Head of caudate nucleus (tissue), 42 donors: ENCODE measurements around the gene GADD45GIP1.
"Not testable (repeated sequence)": the region's sequence is repeated elsewhere in the genome, so short reads cannot be mapped to it uniquely, and the experiment has no call there.

Experiments
- DNase-seq, 42 donors: peaks; one replicate each; pipeline versions ENCODE4 v3.0.0 to v3.0.0-alpha.2; 2020 to 2021; ENCODE audit warnings: mixed read lengths in 7 of 42
- intact Hi-C: fragments of 100-400 bp; cut with DNase I; formaldehyde crosslinking; loops from one replicate; pipeline ENCODE4 v1.15.0; 2022

Gene GADD45GIP1

GRCh38 chr19:12991296-12991695 is 34.3 kb upstream of the GADD45GIP1 start:
- no peak for DNase-seq
- intact Hi-C loops, result no loop called here

DNA sequence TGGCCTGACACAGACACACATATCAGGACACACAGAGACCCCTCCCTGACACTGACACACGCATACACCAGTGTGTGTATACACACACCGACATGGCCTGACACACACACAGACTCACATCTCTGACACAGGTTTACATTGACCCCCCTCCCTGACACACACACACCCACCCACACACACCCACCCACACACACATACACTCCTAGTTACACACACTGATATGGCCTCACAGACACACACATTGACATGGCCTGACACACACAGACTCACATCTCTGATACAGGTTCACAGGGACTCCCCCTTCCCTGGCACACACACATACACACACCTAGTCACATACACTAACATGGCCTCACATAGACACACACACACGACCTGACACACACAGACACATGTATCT is 33.8 kb upstream of the GADD45GIP1 start:
- intact Hi-C loops, result no loop called here
- DNase-seq, result no peak

DNA sequence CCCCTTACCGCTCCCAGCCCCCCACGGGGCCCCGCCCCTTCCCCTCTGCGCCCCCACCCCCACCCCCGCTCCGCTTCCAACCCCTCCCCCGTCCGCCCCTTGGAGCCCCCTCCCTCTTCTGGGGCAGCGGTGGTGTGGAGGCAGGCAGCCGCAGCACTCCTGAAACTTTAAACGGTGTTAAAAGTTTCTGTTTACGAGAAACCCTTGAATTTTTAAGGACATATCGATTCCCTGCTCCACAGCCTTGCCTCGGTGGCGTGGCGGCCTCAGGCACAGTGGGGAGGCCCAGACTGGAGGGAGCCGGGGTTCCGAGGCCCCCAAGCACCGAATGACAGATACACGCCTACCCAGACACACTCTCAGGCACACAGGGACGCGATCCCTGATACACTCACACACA is 33.4 kb upstream of the GADD45GIP1 start:
- intact Hi-C loops, result no loop called here

GRCh38 chr19:12987781-12988180 is 30.8 kb upstream of the GADD45GIP1 start:
- DNase-seq, result no peak
- intact Hi-C loops, result no loop called here

More for the DNA sequence above, 33.4 kb upstream of the GADD45GIP1 start:
- no peak for DNase-seq

DNA sequence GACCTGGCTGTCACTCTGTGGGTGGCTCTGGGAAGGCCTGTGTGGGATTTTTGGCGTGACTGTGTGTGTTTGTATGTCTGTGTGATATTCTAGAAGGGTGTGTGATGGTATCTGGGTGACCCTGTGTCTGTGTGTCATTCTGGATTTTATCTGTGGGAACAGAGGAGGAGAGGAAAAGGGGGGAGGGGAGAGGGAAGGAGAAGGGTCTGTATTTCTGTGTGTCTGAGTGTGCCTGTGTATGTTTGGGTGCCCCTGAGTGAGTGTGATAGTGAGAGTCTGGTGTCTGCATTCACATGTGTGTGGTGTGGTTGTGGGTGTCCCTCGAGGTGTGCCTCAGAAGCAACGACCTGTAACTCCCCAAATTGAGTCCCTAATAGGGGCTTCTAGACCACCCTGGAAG is 30.2 kb upstream of the GADD45GIP1 start:
- intact Hi-C loops, result no loop called here

GRCh38 chr19:12986726-12987125 is 29.7 kb upstream of the GADD45GIP1 start:
- intact Hi-C loops, result no loop called here
- no peak for DNase-seq

More for the DNA sequence above, 30.2 kb upstream of the GADD45GIP1 start:
- DNase-seq, result no peak

- intact Hi-C loops, result no loop called here
- peak; percentile 71 to 96 (median 90) for DNase-seq
Observed at GRCh38 chr19:12985049-12985776, 28.2 kb upstream of the GADD45GIP1 start.

DNA sequence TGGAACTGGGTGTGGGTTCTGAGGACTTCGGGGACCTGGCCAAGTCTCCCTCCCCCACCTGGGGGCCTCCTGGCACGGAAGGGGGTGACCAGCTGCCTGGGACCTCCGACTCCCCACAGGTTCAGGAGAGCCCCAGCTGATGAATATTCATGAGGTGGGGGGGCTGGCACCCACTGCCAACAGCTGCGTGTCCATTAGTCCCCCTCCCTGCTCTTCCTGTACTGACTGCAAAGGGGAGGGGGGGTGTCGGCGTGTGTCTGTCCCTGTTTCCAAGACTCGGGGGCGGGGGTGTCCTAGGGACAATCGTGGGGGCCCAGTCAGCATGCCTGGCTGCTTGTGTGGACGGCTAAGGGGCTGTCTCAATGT is 27.6 kb upstream of the GADD45GIP1 start:
- intact Hi-C loops, result loop anchor here (5.0 kb wide), 2 partner anchors 48 to 108 kb away; no protein-coding TSS in a partner anchor
- peak in 36 of 42 donors; percentile 31 to 84 (median 60) for DNase-seq

DNA sequence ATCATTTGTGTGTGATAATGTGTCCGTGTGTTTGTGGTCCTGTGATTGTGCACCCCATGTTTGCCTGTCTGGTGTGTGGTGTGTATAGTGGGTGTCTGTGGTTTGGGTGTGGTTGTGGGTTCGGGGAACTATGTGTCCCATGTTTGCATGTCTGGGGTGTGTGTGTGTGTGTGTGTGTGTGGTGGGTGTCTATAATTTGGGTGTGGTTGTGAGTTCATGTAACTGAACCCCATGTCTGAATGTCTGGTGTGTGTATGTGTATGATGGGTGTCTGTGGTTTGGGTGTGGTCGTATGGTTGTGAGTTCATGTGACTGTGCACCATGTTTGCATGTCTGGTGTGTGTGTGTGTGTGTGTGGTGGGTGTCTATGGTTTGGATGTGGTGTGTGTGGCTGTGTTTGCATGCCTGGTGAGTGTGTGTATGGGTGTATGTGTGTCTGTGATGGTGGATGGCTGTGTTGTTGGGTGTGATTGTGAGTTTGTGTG is 27.2 kb upstream of the GADD45GIP1 start:
- peak in 1 of 42 donors; percentile 21 for DNase-seq
- intact Hi-C loops, result loop anchor here (5.0 kb wide), 2 partner anchors 48 to 108 kb away; no protein-coding TSS in a partner anchor

- peak; percentile 59 to 94 (median 86) for DNase-seq
- intact Hi-C loops, result loop anchor here (5.0 kb wide), 2 partner anchors 49 to 109 kb away; no protein-coding TSS in a partner anchor
Observed at GRCh38 chr19:12983542-12984142, 26.6 kb upstream of the GADD45GIP1 start.

DNA sequence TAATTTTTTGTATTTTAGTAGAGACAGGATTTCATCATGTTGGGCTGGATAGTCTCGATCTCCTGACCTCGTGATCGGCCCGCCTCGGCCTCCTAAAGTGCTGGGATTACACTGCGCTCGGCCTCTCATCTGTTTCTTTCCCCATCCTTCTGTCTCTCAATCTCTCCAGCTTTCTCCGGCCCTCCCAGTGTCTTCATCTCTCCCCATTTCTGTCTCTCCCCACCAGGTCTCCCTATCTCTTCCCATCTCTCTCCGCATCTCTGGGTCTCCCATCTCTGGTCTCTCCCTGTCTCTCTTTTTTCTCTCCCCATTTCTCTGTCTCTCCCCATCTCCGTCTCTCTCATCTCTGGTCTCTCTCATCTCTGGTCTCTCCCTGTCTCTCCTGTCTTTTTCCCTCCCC is 26.1 kb upstream of the GADD45GIP1 start:
- DNase-seq, result no peak
- intact Hi-C loops, result loop anchor here (5.0 kb wide), 2 partner anchors 49 to 109 kb away; no protein-coding TSS in a partner anchor

DNA sequence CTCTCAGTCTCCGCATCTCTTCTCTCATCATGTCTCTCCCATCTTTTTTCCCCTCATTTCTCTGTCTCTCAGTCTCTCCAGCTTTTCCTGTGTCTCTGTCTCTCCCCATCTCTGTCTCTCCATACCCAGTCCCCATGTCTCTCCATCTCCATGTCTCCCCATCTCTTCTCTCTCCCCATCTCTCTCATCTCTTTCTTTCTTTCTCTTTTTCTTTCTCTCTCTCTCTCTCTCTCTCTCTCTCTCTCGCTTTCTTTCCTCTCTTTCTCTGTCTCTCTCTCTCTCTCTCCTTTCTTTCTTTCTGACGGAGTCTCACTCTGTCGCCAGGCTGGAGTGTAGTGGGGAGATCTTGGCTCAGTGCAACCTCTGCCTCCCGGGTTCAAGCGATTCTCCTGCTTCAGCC is 25.6 kb upstream of the GADD45GIP1 start:
- intact Hi-C loops, result loop anchor here (5.0 kb wide), 2 partner anchors 50 to 110 kb away; no protein-coding TSS in a partner anchor
- no peak for DNase-seq

- intact Hi-C loops, result loop anchor here (5.0 kb wide), 3 partner anchors 52 to 282 kb away; no protein-coding TSS in a partner anchor
- DNase-seq, result no peak
Observed at GRCh38 chr19:12979974-12980373, 23.0 kb upstream of the GADD45GIP1 start.

DNA sequence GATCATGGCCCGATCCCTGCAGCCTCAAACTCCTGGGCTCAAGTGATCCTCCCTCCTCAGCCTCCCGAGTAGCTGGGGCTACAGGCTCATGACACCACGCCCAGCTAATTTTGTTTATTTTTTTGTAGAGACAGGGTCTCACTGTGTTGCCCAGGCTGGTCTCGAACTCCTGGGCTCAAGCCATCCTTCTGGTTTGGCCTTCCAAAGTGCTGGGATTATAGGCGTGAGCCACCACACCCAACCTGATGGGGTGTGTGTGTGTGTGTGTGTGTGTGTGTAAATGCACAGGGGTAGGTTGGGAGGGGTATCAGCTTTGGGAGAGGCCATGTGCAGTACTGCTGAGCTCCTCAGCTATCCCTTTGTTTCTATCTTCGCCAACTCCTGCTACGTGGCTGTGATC is 19.1 kb upstream of the GADD45GIP1 start:
- intact Hi-C loops, result loop anchor here (5.0 kb wide), 1 partner anchor 286 kb away; no protein-coding TSS in a partner anchor
- not testable (repeated sequence) for DNase-seq

DNA sequence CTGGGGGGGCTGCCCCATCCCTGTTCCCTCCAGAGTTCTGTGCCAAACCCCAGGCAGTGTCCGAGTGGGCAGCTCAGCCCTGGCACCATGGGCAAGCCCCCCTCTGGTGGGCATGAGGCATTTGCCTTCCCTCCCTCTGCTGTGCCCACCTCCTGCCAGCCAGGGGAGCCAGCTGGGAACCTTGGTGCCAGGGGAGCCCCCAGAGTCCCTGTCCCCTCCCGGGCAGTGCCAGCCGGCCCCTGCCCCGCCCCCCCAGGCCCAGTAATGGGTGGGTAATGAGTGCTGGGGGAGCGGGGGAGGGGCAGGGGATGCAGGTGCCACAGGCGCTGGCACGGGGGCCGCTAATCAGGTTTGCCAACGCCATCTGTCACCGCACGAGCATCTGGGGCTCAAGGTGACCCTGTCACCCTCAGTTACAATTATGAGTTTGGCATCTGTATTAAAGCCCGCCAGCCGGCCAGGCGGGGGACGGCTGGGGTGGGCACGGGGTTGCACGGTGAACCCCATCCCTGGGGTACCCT is 18.3 kb upstream of the GADD45GIP1 start:
- DNase-seq, result no peak
- intact Hi-C loops, result loop anchor here (5.0 kb wide), 1 partner anchor 287 kb away; no protein-coding TSS in a partner anchor

DNA sequence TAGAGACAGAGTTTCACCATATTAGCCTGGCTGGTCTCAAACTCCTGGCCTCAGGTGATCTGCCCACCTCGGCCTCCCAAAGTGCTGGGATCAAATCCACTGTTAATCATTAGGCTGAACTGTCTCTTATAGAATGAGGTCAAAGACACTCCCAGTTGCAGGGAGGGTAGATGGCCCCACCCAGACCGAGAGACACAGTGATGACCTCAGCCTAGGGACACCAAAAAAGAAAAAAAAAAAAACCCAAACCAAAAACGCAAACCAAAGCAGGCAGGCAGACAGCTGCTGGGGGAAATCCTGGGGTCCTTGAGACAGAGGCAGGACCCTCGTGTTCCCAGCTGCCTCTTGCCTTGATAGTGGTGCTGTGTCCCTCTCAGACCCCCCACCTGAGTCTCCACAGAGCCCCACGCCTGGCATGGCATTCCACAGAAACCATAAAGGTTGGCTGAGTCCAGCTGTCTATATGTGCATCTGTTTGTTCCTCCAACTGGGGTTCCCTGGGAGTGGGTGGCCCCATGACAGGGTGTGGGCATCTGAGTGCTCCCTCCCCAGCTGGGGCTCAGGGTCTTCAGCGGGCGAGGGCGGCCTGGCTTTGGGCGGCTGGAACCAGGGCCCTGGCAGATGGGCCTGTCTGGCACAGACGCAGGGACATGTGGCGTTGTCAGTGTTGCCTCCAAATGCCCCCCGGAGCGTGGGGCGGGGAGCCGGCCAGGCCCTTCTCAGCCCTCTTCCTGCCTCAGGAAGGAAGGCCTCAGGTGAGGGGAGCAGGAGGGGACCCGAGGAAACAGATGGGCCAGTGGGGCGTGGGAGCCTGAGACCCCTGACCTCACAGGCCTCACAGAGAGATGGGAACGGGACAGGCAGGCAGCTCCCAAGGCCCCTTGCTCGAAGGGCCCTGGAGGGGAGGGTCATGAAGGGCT is 17.5 kb upstream of the GADD45GIP1 start:
- intact Hi-C loops, result loop anchor here (5.0 kb wide), 1 partner anchor 288 kb away; no protein-coding TSS in a partner anchor
- no peak for DNase-seq

GRCh38 chr19:12973236-12973635 is 16.2 kb upstream of the GADD45GIP1 start:
- no peak for DNase-seq
- intact Hi-C loops, result no loop called here

DNA sequence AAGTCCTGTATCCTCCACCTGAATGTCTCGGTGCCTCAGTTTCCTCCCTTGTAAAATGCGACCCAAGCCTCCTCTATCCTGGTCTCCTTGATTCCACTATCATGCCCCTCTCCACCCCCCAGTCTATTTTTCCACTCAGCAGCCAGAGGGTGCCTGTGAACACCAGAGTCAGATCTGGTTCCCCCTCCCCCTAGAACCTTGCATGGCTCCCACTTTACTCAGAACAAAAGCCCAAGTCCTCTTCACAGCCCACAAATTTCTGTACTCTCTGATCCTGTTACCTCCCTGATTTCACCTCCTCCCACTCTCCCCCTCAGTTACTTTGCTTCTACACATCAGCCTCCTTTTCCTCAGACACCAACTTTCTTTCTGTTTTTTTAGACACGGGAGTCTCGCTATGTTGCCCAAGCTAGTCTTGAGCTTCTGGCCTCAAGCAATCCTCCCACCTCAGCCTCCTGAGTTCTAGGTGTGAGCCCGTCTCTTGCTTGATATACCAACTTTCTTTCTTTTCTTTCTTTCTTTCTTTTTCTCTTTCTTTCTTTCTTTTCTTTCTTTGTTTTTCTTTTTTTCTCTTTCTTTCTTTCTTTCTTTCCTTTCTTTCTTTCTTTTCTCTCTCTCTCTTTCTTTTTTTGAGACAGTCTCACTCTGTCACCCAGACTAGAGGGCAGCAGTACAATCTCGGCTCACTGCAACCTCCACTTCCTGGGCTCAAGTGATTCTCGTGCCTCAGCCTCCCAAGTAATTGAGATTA is 13.2 kb upstream of the GADD45GIP1 start:
- intact Hi-C loops, result no loop called here
- DNase-seq, result peak in 2 of 42 donors; percentile 35 to 50
